K562 (cell line): Measurements from ENCODE around the gene EPHX1. TPM values are rescaled to one million over a fixed set of nuclear protein-coding genes. Genes with fewer than 3 reads are reported as not detected.

Experiments used
- ARID3A ChIP-seq: IDR thresholded peaks from 2 replicates; pipeline ENCODE4 v1.6.1; 2012; ENCODE audit warnings: low read depth, low read length, improper control_type of control experiment, borderline replicate concordance
- DMBX1 ChIP-seq: fragments of 250-450 bp; sonication (Bioruptor Pico); IDR thresholded peaks from 2 replicates; pipeline ENCODE4 v1.8.0; 2022; ENCODE audit warnings: inconsistent platforms, mild to moderate bottlenecking, moderate library complexity, borderline replicate concordance
- FOXK1 ChIP-seq: sonication (generic); formaldehyde crosslinking; IDR thresholded peaks from 2 replicates; pipeline ENCODE4 v1.8.0; 2022; ENCODE audit warnings: missing genetic modification reagents, mild to moderate bottlenecking, borderline replicate concordance
- GATAD2A ChIP-seq: fragments of 450-650 bp; IDR thresholded peaks from 2 replicates; pipeline ENCODE4 v1.6.1; 2017
- HDAC6 ChIP-seq: IDR thresholded peaks from 2 replicates; pipeline ENCODE4 v1.6.1; 2012; ENCODE audit warnings: low read depth, mild to moderate bottlenecking, control low read depth, inconsistent platforms, low read length, moderate library complexity
- KAT7 ChIP-seq: sonication (generic); formaldehyde crosslinking; IDR thresholded peaks from 2 replicates; pipeline ENCODE4 v1.8.0; 2022; ENCODE audit warnings: missing genetic modification reagents, mild to moderate bottlenecking, borderline replicate concordance
- MBD2 ChIP-seq: sonication (generic); IDR thresholded peaks from 2 replicates; pipeline ENCODE4 v1.6.1; 2016; ENCODE audit warnings: low read depth, borderline replicate concordance
- MTA1 ChIP-seq: fragments of 450-650 bp; IDR thresholded peaks from 2 replicates; pipeline ENCODE4 v1.6.1; 2017; ENCODE audit warnings: borderline replicate concordance
- MYNN ChIP-seq, 2 experiments: sonication (generic); formaldehyde crosslinking in 1 of 2; IDR thresholded peaks; 2 replicates each; pipeline versions ENCODE4 v1.5.0 to v1.6.1; 2016 to 2020; ENCODE audit warnings: antibody characterized with exemption in 1 of 2, missing genetic modification reagents in 1 of 2
- NR2F6 ChIP-seq: fragments of 450-650 bp; formaldehyde crosslinking; IDR thresholded peaks from 2 replicates; pipeline ENCODE4 v1.4.0; 2020; ENCODE audit warnings: mild to moderate bottlenecking
- RB1 ChIP-seq: fragments of 450-650 bp; IDR thresholded peaks from 2 replicates; pipeline ENCODE4 v1.6.1; 2017; ENCODE audit warnings: low read depth, mild to moderate bottlenecking
- RBFOX2 ChIP-seq: fragments of 200-400 bp; formaldehyde crosslinking; IDR thresholded peaks from 2 replicates; pipeline ENCODE4 v1.6.1; 2017; ENCODE audit warnings: low read depth, mild to moderate bottlenecking, low read length, moderate library complexity
- RCOR1 ChIP-seq, 2 experiments: IDR thresholded peaks; 2 replicates each; pipeline ENCODE4 v1.6.1; 2012; ENCODE audit warnings: low read depth in 2 of 2, low read length in 2 of 2, borderline replicate concordance in 1 of 2, improper control_type of control experiment in 1 of 2
- SFPQ ChIP-seq: fragments of 200-400 bp; formaldehyde crosslinking; IDR thresholded peaks from 2 replicates; pipeline ENCODE4 v1.6.1; 2017; ENCODE audit warnings: mild to moderate bottlenecking, low read depth, low read length, moderate library complexity
- STAT5B ChIP-seq: fragments of 250-450 bp; sonication (Bioruptor Pico); IDR thresholded peaks from 2 replicates; pipeline ENCODE4 v1.8.0; 2021; ENCODE audit warnings: mild to moderate bottlenecking, inconsistent platforms
- TCF15 ChIP-seq: fragments of 250-450 bp; sonication (Bioruptor Pico); IDR thresholded peaks from 2 replicates; pipeline ENCODE4 v1.8.0; 2022; ENCODE audit warnings: moderate library complexity, mild to moderate bottlenecking, inconsistent platforms
- TEAD1 ChIP-seq, 2 experiments: fragments of 450-650 bp in 1 of 2; sonication (generic) in 1 of 2; formaldehyde crosslinking; IDR thresholded peaks; 2 replicates each; pipeline versions ENCODE4 v1.4.0 to v1.8.0; 2020 to 2022; ENCODE audit warnings: mild to moderate bottlenecking in 2 of 2, missing genetic modification reagents in 1 of 2
- ZNF408 ChIP-seq: fragments of 250-450 bp; sonication (Bioruptor Pico); IDR thresholded peaks from 2 replicates; pipeline ENCODE4 v1.4.0; 2020; ENCODE audit warnings: low read depth, mild to moderate bottlenecking, moderate library complexity
- ZNF431 ChIP-seq: sonication (generic); formaldehyde crosslinking; IDR thresholded peaks from 2 replicates; pipeline ENCODE4 v1.8.0; 2022; ENCODE audit warnings: mild to moderate bottlenecking, missing genetic modification reagents
- ZNF445 ChIP-seq: fragments of 250-450 bp; sonication (Bioruptor Pico); IDR thresholded peaks from 2 replicates; pipeline ENCODE4 v1.4.0; 2020; ENCODE audit warnings: low read depth, mild to moderate bottlenecking, moderate library complexity
- ZNF740 ChIP-seq, 3 experiments: fragments of 200-800 bp in 1 of 3; sonication (Bioruptor generic) in 1 of 3; sonication (generic) in 1 of 3; formaldehyde crosslinking in 1 of 3; IDR thresholded peaks; 2 replicates each; pipeline versions ENCODE4 v1.6.1 to v1.8.0; 2016 to 2022; ENCODE audit warnings: mild to moderate bottlenecking in 2 of 3, missing compliant biosample characterization in 2 of 3, missing genetic modification characterization in 2 of 3, missing genetic modification reagents in 1 of 3
- ZSCAN32 ChIP-seq: fragments of 450-650 bp; formaldehyde crosslinking; IDR thresholded peaks from 2 replicates; pipeline ENCODE4 v1.4.0; 2020; ENCODE audit warnings: mild to moderate bottlenecking, moderate library complexity
- polyA plus RNA-seq, 8 experiments: library from polyadenylated mRNA; depleted of rRNA in 4 of 8; stranded (reverse) in 5 of 8; unstranded in 3 of 8; fragments of >200 nt; fragmentation: Nextera tagmentation in 2 of 8; fragmentation: Illumina TruSeq in 1 of 8; extraction: Ambion mirVana in 2 of 8; extraction: Trizol in 1 of 8; gene quantifications; 2 replicates each; pipeline versions ENCODE4 v1.2.1 to v1.2.3, GENCODE V29; 2011 to 2014; ENCODE audit warnings: inconsistent platforms in 1 of 8, missing spikeins in 1 of 8
- total RNA-seq, 7 experiments: library from RNA; depleted of rRNA in 6 of 7; stranded (reverse); fragments of >200 nt in 6 of 7; fragmentation: Illumina TruSeq in 2 of 7; extraction: Trizol in 2 of 7; gene quantifications; 2 replicates each; pipeline versions ENCODE4 v1.2.1 to v1.2.3, GENCODE V29; 2011 to 2021; ENCODE audit warnings: low replicate concordance in 1 of 7
- TF ChIP-seq, protein P1 (sequence below): fragments of 200-800 bp; sonication (Bioruptor generic); IDR thresholded peaks from 2 replicates; pipeline ENCODE4 v1.6.1; 2017; ENCODE audit warnings: missing genetic modification characterization, missing compliant biosample characterization

Gene EPHX1
- total and polyA plus RNA-seq, 9 of the 15 experiments (the other 6 are each of a cell fraction or from before 2014, with no cell fraction given): 0.21 to 27.0 (median 6.7) TPM

- TF ChIP-seq SFPQ: no peak
- TF ChIP-seq NR2F6 (CRISPR knock-in tag): no peak
- no peak for TF ChIP-seq RCOR1 (IDR thresholded peaks at IDR 0.05; ENCODE audit: borderline replicate concordance in 1 of 2, low read depth in 2 of 2, low read length in 2 of 2)
- TF ChIP-seq RB1: no peak
- no peak for TF ChIP-seq TCF15
- no peak for TF ChIP-seq RBFOX2
- no peak for TF ChIP-seq FOXK1
- TF ChIP-seq, protein P1, sequence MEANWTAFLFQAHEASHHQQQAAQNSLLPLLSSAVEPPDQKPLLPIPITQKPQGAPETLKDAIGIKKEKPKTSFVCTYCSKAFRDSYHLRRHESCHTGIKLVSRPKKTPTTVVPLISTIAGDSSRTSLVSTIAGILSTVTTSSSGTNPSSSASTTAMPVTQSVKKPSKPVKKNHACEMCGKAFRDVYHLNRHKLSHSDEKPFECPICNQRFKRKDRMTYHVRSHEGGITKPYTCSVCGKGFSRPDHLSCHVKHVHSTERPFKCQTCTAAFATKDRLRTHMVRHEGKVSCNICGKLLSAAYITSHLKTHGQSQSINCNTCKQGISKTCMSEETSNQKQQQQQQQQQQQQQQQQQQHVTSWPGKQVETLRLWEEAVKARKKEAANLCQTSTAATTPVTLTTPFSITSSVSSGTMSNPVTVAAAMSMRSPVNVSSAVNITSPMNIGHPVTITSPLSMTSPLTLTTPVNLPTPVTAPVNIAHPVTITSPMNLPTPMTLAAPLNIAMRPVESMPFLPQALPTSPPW (CRISPR knock-in tag): peak; percentile 9; the same call in 1 of the 2 replicates
- no peak for TF ChIP-seq MBD2
- no peak for TF ChIP-seq ZSCAN32 (CRISPR knock-in tag)
- TF ChIP-seq GATAD2A: no peak
- TF ChIP-seq STAT5B (CRISPR knock-in tag): no peak
- no peak for TF ChIP-seq MTA1
- no peak for TF ChIP-seq ZNF431 (CRISPR knock-in tag)
- no peak for TF ChIP-seq TEAD1 (CRISPR knock-in tag; IDR thresholded peaks at IDR 0.05)
- no peak for TF ChIP-seq ZNF445 (CRISPR knock-in tag)
- TF ChIP-seq ZNF740 (CRISPR knock-in tag; IDR thresholded peaks at IDR 0.05): no peak
- no peak for TF ChIP-seq ZNF740 (tag; IDR thresholded peaks at IDR 0.05)
- TF ChIP-seq HDAC6: no peak
- no peak for TF ChIP-seq DMBX1 (CRISPR knock-in tag)
- no peak for TF ChIP-seq ZNF408 (CRISPR knock-in tag)
- TF ChIP-seq MYNN (IDR thresholded peaks at IDR 0.05): no peak
- TF ChIP-seq MYNN (CRISPR knock-in tag; IDR thresholded peaks at IDR 0.05): no peak
- TF ChIP-seq KAT7: 0 out of 2 replicates have a peak, but pooled peaks have one; percentile 8
- TF ChIP-seq ARID3A: no peak
These were observed 31.6 kb upstream of the EPHX1 start (continued) for GRCh38 chr1:225778337-225778669.
